Natural killer cell (primary cell): Measurements from ENCODE around the gene BCL7B. TPM values are rescaled to one million over a fixed set of nuclear protein-coding genes. Genes with fewer than 3 reads are reported as not detected.

Experiments used
- ATAC-seq, 3 donors: fragments of 150-1000 bp in 2 of 3; fragments of 200-7000 bp in 1 of 3; cut with Tn5 transposase; 1 replicate in 1 of 3; 2 replicates in 2 of 3; pipeline ENCODE4 v1.10.0; 2021; ENCODE audit warnings: mild to moderate bottlenecking in 2 of 3, moderate library complexity in 2 of 3
- DNase-seq, 2 donors: peaks; one replicate each; pipeline versions ENCODE4 v3.0.0 to v3.0.0-alpha.2; 2013 to 2021; ENCODE audit warnings: mixed read lengths in 1 of 2
- H3K27ac ChIP-seq: one replicate; pipeline ENCODE4 v1.5.1; 2013; ENCODE audit warnings: mild to moderate bottlenecking, low read length
- H3K27me3 ChIP-seq: one replicate; pipeline ENCODE4 v1.6.1; 2013; ENCODE audit warnings: low read length; ENCODE audit not compliant: control insufficient read depth, insufficient read depth
- H3K36me3 ChIP-seq: one replicate; pipeline ENCODE4 v1.6.1; 2013; ENCODE audit warnings: low read length; ENCODE audit not compliant: control insufficient read depth, insufficient read depth
- H3K4me1 ChIP-seq: one replicate; pipeline ENCODE4 v1.6.1; 2013; ENCODE audit warnings: low read length; ENCODE audit not compliant: control insufficient read depth, insufficient read depth
- H3K4me3 ChIP-seq: one replicate; pipeline ENCODE4 v1.5.1; 2013; ENCODE audit warnings: low read length
- H3K9me3 ChIP-seq: one replicate; pipeline ENCODE4 v1.6.1; 2013; ENCODE audit warnings: low read length; ENCODE audit not compliant: control insufficient read depth, insufficient read depth
- H3K27ac Mint-ChIP-seq, 2 donors: one replicate each; pipeline ENCODE4 v1.8.0; 2022; ENCODE audit warnings: mild to moderate bottlenecking in 2 of 2, mixed read lengths in 2 of 2, moderate library complexity in 1 of 2
- H3K27me3 Mint-ChIP-seq, 2 donors: one replicate each; pipeline ENCODE4 v1.8.0; 2022; ENCODE audit warnings: low read depth in 2 of 2, mixed read lengths in 2 of 2
- H3K36me3 Mint-ChIP-seq: one replicate; pipeline ENCODE4 v1.8.0; 2022; ENCODE audit warnings: mixed read lengths
- H3K4me1 Mint-ChIP-seq, 2 donors: one replicate each; pipeline ENCODE4 v1.8.0; 2022; ENCODE audit warnings: mixed read lengths in 2 of 2
- H3K4me3 Mint-ChIP-seq: one replicate; pipeline ENCODE4 v1.8.0; 2022; ENCODE audit warnings: mild to moderate bottlenecking, moderate library complexity, mixed read lengths
- H3K9me3 Mint-ChIP-seq, 2 donors: one replicate each; pipeline ENCODE4 v1.8.0; 2022; ENCODE audit warnings: mixed read lengths in 2 of 2
- WGBS: methylation state at CpG from one replicate; pipeline ENCODE4 v1.1.7; 2013; ENCODE audit warnings: missing lambda C conversion rate; ENCODE audit not compliant: insufficient coverage; 5-methylcytosine and 5-hydroxymethylcytosine counted together
- intact Hi-C: fragments of 100-400 bp; cut with micrococcal nuclease; formaldehyde crosslinking; loops from one replicate; pipeline ENCODE4 v1.14.2; 2022
- total RNA-seq, 4 donors: library from RNA; stranded (reverse); fragments of 120-200 nt in 1 of 4; gene quantifications; one replicate each; pipeline versions ENCODE4 v1.2.3 to v1.2.4, GENCODE V29; 2013 to 2022
- TF ChIP-seq, protein P1 (sequence below): fragments of 200-600 bp; IDR thresholded peaks from one replicate; pipeline ENCODE4 v1.8.0; 2022; ENCODE audit warnings: antibody characterized with exemption

Gene BCL7B
- total RNA-seq, 3 donors from 2014 or later (not counting 1 experiment from before 2014, with no cell fraction given), result 109 to 131 (median 120) TPM

DNA sequence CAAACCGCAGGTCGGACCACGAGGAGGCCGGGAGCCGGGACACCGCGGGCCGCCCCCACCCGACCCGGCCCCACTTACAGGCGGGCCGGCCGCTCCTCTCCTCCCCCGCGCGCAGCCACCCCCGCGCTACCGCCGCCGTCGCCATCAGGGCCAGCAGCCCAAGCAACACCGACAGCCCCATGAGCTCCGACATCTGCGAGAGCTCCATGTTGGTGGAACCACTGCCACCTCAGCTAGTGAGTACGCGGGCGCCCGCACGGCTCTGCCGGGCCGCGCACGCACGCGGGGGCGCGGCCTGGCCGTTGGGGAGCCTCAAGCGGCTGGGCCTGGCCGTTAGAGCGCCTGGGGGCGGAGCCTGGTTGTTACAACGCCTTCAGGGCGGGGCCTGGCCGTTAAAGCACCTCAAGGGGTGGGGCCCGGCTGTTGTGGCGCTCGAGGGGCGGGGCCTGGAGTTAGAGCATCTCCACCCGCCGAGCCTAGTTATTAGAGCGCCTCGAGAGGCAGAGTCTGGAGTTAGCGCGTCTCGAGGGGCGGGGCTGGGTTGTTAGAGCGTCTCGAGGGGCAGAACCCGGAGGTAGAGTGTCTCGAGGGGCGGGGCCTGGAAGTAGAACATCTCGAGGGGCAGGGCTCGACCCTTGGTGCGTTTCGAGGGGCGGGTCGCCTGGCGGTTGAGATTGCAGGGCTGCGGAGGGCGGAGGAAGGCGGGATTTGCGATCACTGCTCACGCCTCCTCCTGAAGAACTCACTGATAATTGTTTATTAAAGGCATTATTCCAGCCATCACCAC lies 21.0 kb upstream of the BCL7B start, which contains the start of gene TBL2:
TBL2 (minus strand) TSS at position 238 of the 787 bp plus-strand sequence; CDS start at position 208, 30 bp downstream.
- Histone ChIP-seq H3K9me3 (no peaks in the 10 kb centered on the region), H3K27me3 (no peaks in the 10 kb centered on the region), H3K36me3 (peaks cover 12% of the 10 kb centered on the region), H3K4me1 (peaks cover 19% of the 10 kb centered on the region), H3K27ac (peak within 1 kb of the TSS; percentile 74), H3K4me3 (peak within 1 kb of the TSS; percentile 92)
- under 1% methylated on average over 75 of the region's 75 CpGs for WGBS
- peak; percentile 99 for DNase-seq
- intact Hi-C loops, result loop anchor here (1.0 kb wide), 3 partner anchors 21 to 160 kb away; partner anchors contain the start of genes ABHD11, BAZ1B and BCL7B
- H3K36me3 Mint-ChIP-seq, result no peaks in the 10 kb centered on the region
- TF ChIP-seq, protein P1, sequence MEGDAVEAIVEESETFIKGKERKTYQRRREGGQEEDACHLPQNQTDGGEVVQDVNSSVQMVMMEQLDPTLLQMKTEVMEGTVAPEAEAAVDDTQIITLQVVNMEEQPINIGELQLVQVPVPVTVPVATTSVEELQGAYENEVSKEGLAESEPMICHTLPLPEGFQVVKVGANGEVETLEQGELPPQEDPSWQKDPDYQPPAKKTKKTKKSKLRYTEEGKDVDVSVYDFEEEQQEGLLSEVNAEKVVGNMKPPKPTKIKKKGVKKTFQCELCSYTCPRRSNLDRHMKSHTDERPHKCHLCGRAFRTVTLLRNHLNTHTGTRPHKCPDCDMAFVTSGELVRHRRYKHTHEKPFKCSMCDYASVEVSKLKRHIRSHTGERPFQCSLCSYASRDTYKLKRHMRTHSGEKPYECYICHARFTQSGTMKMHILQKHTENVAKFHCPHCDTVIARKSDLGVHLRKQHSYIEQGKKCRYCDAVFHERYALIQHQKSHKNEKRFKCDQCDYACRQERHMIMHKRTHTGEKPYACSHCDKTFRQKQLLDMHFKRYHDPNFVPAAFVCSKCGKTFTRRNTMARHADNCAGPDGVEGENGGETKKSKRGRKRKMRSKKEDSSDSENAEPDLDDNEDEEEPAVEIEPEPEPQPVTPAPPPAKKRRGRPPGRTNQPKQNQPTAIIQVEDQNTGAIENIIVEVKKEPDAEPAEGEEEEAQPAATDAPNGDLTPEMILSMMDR, result no peak
- peak; percentile 87 to 96 (median 89) for ATAC-seq
- no peaks in the 10 kb centered on the region for H3K27me3 Mint-ChIP-seq
- H3K4me3 Mint-ChIP-seq, result peak within 1 kb of the TSS; percentile 100
- H3K4me1 Mint-ChIP-seq, result peaks cover 11 to 31% of the 10 kb centered on the region in 2 donors
- no peaks in the 10 kb centered on the region for H3K9me3 Mint-ChIP-seq
- peak within 1 kb of the TSS; percentile 96 to 100 for H3K27ac Mint-ChIP-seq

DNA sequence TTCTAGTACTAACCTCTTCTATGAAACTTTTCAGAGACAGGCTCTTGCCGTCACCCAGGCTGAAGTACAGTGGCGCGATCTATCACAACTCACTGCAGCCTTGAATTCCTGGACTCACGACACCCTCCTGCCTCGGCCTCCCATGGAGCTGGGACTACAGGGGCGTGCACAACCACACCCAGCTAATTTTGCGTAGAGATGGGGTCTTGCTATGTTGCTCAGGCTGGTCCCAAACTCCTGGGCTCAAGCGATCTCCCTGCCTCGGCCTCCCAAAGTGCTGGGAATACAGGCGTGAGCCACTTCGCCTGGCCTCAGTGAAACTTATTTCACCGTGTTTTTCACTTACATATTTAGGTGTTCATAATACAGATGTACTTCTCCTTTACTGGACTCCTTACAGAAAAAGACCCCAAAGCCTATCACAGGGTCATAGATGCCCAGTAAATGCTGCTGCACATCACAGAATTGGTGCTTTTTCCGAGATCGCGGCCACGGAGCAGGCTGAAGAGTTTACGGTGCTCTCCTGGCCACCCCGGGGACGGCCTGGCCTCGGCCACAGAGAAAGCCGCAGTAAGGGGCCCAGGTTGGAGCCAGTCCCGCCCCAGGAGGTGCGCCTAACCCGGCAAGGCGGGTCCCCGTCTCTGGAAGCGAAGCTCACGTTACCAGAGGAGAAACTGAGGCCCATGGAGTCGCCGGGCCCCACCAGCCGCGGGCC lies 20.3 kb upstream of the BCL7B start:
- DNase-seq, result peak in 1 of 2 donors; percentile 26

DNA sequence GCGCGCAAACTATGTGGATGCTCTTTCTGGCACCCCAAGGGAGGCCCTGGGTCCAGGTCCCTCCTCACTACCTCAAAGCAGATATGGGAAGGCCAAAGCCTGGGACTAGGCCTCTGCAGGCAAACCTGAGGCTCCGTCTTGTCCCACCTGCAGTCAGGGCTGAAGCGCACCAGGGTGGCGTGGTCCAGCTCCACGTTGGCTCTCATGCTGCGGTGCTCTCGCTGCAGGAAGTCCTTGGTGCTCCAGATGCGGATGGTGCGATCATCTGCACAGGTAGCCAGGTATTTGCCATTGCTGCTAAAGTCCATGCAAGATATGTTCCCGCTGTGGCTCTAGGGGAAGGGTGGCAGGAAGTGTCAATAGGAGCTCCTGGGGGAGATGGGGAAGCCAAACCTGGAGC lies 16.3 kb upstream of the BCL7B start:
- Mint-ChIP-seq H3K4me1 (peaks cover 5 to 25% of the 10 kb centered on the region in 2 donors), H3K27ac (no peak overlapping the region), H3K36me3 (no peaks in the 10 kb centered on the region), H3K4me3 (no peak overlapping the region), H3K27me3 (no peaks in the 10 kb centered on the region), H3K9me3 (no peaks in the 10 kb centered on the region)
- 98% methylated on average over 11 of the region's 11 CpGs for WGBS
- TF ChIP-seq, protein P1, result no peak
- no peaks in the 10 kb centered on the region for H3K9me3 ChIP-seq
- H3K4me3 ChIP-seq, result no peak overlapping the region
- DNase-seq (no peak), ATAC-seq (no peak)
- intact Hi-C loops, result no loop called here
- peaks cover 48% of the 10 kb centered on the region for H3K36me3 ChIP-seq
- no peak overlapping the region for H3K27ac ChIP-seq
- peaks cover 11% of the 10 kb centered on the region for H3K4me1 ChIP-seq
- no peaks in the 10 kb centered on the region for H3K27me3 ChIP-seq

More for the DNA sequence above, 20.3 kb upstream of the BCL7B start:
- Mint-ChIP-seq H3K36me3 (no peaks in the 10 kb centered on the region), H3K9me3 (no peaks in the 10 kb centered on the region), H3K4me1 (peaks cover 11 to 31% of the 10 kb centered on the region in 2 donors), H3K27me3 (no peaks in the 10 kb centered on the region), H3K27ac (peak overlapping the region; percentile 96 to 100), H3K4me3 (peak overlapping the region; percentile 100)
- ATAC-seq, result no peak
- TF ChIP-seq, protein P1, result no peak
- no peaks in the 10 kb centered on the region for H3K27me3 ChIP-seq
- H3K27ac ChIP-seq, result peak overlapping the region; percentile 74
- H3K4me3 ChIP-seq, result peak overlapping the region; percentile 92
- intact Hi-C loops, result loop anchor here (1.0 kb wide), 3 partner anchors 20 to 161 kb away; partner anchors contain the start of genes ABHD11, BAZ1B and BCL7B
- H3K36me3 ChIP-seq, result peaks cover 20% of the 10 kb centered on the region
- 22% methylated on average over 32 of the region's 32 CpGs for WGBS
- no peaks in the 10 kb centered on the region for H3K9me3 ChIP-seq
- H3K4me1 ChIP-seq, result peaks cover 19% of the 10 kb centered on the region
